ENCODE measurements around the gene FGF12.
A peak's percentile ranks its signal among the peaks of the same experiment; 100 is the strongest.

The FGF12 gene

GRCh38 chr3:192570315-192570714 lies 157.0 kb downstream of the FGF12 start:
- no peak for DNase-seq (ENCODE audit: low spot score)
- TF ChIP-seq, protein P1, sequence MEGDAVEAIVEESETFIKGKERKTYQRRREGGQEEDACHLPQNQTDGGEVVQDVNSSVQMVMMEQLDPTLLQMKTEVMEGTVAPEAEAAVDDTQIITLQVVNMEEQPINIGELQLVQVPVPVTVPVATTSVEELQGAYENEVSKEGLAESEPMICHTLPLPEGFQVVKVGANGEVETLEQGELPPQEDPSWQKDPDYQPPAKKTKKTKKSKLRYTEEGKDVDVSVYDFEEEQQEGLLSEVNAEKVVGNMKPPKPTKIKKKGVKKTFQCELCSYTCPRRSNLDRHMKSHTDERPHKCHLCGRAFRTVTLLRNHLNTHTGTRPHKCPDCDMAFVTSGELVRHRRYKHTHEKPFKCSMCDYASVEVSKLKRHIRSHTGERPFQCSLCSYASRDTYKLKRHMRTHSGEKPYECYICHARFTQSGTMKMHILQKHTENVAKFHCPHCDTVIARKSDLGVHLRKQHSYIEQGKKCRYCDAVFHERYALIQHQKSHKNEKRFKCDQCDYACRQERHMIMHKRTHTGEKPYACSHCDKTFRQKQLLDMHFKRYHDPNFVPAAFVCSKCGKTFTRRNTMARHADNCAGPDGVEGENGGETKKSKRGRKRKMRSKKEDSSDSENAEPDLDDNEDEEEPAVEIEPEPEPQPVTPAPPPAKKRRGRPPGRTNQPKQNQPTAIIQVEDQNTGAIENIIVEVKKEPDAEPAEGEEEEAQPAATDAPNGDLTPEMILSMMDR (IDR thresholded peaks at IDR 0.05; ENCODE audit: extremely low read depth, insufficient read depth, missing control alignments): no peak
- in situ Hi-C loops (cut with MboI; ENCODE audit: low pct_unique_long_range_greater_than_20kb, low sequenced_read_pairs, unreplicated experiment): loop anchor here (25.0 kb wide), 3 partner anchors 242 to 992 kb away; partner anchors contain the start of gene ATP13A4

DNA sequence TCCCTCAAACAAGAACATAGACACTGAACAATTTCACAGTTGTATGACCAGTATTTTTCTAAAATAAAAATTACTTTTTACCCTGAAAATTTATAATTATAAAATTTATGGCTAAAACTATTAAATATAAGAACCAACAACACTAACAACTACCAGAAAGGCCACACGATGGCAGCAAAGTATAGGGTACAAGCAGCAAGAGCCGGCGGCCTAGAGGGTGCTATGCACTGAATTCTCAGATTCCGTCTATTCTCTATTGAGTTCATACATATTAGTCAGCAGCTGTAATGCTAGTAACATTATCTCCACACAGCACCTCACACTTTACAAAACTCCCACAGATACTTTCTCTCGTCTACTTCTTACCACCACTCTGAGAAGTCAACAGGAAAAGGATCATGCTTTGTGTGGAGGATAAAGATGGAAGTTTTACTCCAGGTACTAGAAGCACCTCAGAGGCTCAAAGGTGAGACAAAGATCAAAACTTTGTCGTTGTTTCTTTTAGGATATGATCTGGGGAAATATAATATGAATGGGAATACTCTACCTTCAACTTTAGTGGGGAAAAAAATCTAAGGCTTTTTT lies 160.5 kb downstream of the FGF12 start:
- in situ Hi-C loops (cut with MboI; ENCODE audit: low pct_unique_long_range_greater_than_20kb, low sequenced_read_pairs, unreplicated experiment): loop anchor here (25.0 kb wide), 3 partner anchors 246 to 996 kb away; partner anchors contain the start of gene ATP13A4
- TF ChIP-seq, protein P1 (IDR thresholded peaks at IDR 0.05; ENCODE audit: extremely low read depth, insufficient read depth, missing control alignments): peak; percentile 60
- DNase-seq (ENCODE audit: low spot score): peak; percentile 66

- in situ Hi-C loops (cut with MboI; ENCODE audit: low pct_unique_long_range_greater_than_20kb, low sequenced_read_pairs, unreplicated experiment): loop anchor here (25.0 kb wide), 3 partner anchors 248 to 998 kb away; partner anchors contain the start of gene ATP13A4
- DNase-seq (ENCODE audit: low spot score): no peak
- TF ChIP-seq, protein P1 (IDR thresholded peaks at IDR 0.05; ENCODE audit: extremely low read depth, insufficient read depth, missing control alignments): no peak
Observed at GRCh38 chr3:192564611-192565010, 162.7 kb downstream of the FGF12 start.

GRCh38 chr3:192563417-192563816 lies 163.9 kb downstream of the FGF12 start:
- no peak for DNase-seq (ENCODE audit: low spot score)
- TF ChIP-seq, protein P1 (IDR thresholded peaks at IDR 0.05; ENCODE audit: extremely low read depth, insufficient read depth, missing control alignments): no peak
- in situ Hi-C loops (cut with MboI; ENCODE audit: low pct_unique_long_range_greater_than_20kb, low sequenced_read_pairs, unreplicated experiment): loop anchor here (25.0 kb wide), 3 partner anchors 249 to 999 kb away; partner anchors contain the start of gene ATP13A4

- in situ Hi-C loops (cut with MboI; ENCODE audit: low pct_unique_long_range_greater_than_20kb, low sequenced_read_pairs, unreplicated experiment): loop anchor here (25.0 kb wide), 3 partner anchors 259 to 1009 kb away; partner anchors contain the start of gene ATP13A4
- DNase-seq (ENCODE audit: low spot score): no peak
- TF ChIP-seq, protein P1 (IDR thresholded peaks at IDR 0.05; ENCODE audit: extremely low read depth, insufficient read depth, missing control alignments): no peak
Observed at GRCh38 chr3:192553707-192554106, 173.6 kb downstream of the FGF12 start.

GRCh38 chr3:192550356-192550755 lies 177.0 kb downstream of the FGF12 start:
- TF ChIP-seq, protein P1 (IDR thresholded peaks at IDR 0.05; ENCODE audit: extremely low read depth, insufficient read depth, missing control alignments): no peak
- in situ Hi-C loops (cut with MboI; ENCODE audit: low pct_unique_long_range_greater_than_20kb, low sequenced_read_pairs, unreplicated experiment): loop anchor here (25.0 kb wide), 3 partner anchors 262 to 1012 kb away; partner anchors contain the start of gene ATP13A4

More at GRCh38 chr3:192550356-192550755, 177.0 kb downstream of the FGF12 start:
- no peak for DNase-seq (ENCODE audit: low spot score)

Measured in GM13977 (cell line).